Measurements from ENCODE around the gene IGF1R. TPM values are rescaled to one million over a fixed set of nuclear protein-coding genes. Genes with fewer than 3 reads are reported as not detected.
A peak's percentile ranks its signal among the peaks of the same experiment; 100 is the strongest.

The IGF1R gene
- total and polyA plus RNA-seq, 12 donors: 8.6 to 138 (median 66.0) TPM

DNA sequence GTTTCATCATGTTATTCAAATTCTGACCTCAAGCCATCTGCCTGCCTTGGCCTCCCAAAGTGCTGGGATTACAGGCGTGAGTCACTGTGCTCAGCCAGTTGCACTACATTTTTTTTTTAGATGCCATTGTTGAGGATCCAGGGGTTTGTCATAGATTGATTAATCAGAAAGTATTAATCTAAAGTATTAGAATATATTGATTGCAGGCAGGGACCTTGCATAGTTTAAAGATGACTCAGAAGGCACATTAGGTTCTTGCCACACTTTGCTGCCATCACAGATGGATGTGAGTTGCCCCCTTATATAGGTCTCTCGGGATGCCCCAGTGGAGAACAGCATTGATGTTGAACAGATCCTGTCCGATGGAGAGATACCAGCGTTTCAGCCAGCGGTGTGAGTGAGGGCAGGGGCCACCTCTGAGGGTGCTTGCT lies 41.1 kb downstream of the IGF1R start:
- Histone ChIP-seq H3K36me3 (replicated peaks in 1 of 2) (no peaks in the 10 kb centered on the region), H3K4me3 (no peak overlapping the region), H3K4me1 (replicated peaks in 1 of 2) (peaks cover 20 to 62% of the 10 kb centered on the region in 2 donors), H3K9me3 (replicated peaks in 1 of 3) (no peaks in the 10 kb centered on the region), H3K27me3 (no peaks in the 10 kb centered on the region), H3K27ac (peak overlapping the region in 4 of 5 donors; percentile 45 to 74 (median 66))
- TF ChIP-seq, protein P1, sequence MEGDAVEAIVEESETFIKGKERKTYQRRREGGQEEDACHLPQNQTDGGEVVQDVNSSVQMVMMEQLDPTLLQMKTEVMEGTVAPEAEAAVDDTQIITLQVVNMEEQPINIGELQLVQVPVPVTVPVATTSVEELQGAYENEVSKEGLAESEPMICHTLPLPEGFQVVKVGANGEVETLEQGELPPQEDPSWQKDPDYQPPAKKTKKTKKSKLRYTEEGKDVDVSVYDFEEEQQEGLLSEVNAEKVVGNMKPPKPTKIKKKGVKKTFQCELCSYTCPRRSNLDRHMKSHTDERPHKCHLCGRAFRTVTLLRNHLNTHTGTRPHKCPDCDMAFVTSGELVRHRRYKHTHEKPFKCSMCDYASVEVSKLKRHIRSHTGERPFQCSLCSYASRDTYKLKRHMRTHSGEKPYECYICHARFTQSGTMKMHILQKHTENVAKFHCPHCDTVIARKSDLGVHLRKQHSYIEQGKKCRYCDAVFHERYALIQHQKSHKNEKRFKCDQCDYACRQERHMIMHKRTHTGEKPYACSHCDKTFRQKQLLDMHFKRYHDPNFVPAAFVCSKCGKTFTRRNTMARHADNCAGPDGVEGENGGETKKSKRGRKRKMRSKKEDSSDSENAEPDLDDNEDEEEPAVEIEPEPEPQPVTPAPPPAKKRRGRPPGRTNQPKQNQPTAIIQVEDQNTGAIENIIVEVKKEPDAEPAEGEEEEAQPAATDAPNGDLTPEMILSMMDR (IDR thresholded peaks at IDR 0.05): no peak
- TF ChIP-seq POLR2A (IDR thresholded peaks at IDR 0.05): no peak
- intact Hi-C loops (cut with DNase I): no loop called here
- 43 to 58% (median 51%) methylated on average over 5 of the region's 5 CpGs for WGBS, 4 donors
- peak in 6 of 7 donors; percentile 54 to 78 (median 64) for DNase-seq

DNA sequence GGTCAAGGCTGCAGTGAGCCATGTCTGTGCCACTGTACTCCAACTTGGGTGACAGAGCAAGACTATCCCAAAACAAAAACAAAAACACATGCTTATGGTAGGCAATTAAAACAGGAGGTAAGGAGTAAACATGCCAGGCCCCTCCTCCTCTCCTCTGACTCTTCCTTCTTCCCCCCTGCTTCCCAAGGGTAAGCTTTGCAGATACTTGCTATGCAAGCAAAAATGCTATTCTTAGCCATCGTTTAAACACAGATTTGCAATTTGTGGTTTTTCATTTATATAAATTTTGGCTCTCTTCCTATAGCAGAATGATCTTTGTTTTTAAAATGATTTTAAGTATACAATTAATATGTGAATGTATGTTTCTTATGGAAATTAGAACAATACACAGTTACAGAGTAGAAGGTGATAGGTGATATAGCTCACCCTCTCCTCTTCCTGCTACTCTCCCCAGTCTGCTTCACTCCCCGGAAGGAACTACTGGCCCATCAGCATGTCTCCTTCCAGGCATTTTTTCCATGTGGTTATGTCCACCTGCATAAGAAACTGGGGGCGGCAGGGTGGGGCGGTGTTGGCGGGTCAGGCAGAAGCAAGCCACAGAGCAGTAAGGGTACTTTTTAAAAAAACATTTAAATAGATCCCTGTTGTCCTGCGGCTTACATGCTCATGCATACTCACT lies 42.1 kb downstream of the IGF1R start:
- Histone ChIP-seq H3K4me3 (no peak overlapping the region), H3K4me1 (replicated peaks in 1 of 2) (peaks cover 19 to 60% of the 10 kb centered on the region in 2 donors), H3K36me3 (replicated peaks in 1 of 2) (no peaks in the 10 kb centered on the region), H3K27ac (peak overlapping the region in 3 of 5 donors; percentile 28 to 69 (median 63)), H3K27me3 (no peaks in the 10 kb centered on the region), H3K9me3 (replicated peaks in 1 of 3) (no peaks in the 10 kb centered on the region)
- WGBS, 4 donors: 80 to 83% (median 82%) methylated on average over 6 of the region's 6 CpGs
- intact Hi-C loops (cut with DNase I): no loop called here
- TF ChIP-seq, protein P1 (IDR thresholded peaks at IDR 0.05): no peak
- TF ChIP-seq POLR2A (IDR thresholded peaks at IDR 0.05): no peak
- DNase-seq: no peak

DNA sequence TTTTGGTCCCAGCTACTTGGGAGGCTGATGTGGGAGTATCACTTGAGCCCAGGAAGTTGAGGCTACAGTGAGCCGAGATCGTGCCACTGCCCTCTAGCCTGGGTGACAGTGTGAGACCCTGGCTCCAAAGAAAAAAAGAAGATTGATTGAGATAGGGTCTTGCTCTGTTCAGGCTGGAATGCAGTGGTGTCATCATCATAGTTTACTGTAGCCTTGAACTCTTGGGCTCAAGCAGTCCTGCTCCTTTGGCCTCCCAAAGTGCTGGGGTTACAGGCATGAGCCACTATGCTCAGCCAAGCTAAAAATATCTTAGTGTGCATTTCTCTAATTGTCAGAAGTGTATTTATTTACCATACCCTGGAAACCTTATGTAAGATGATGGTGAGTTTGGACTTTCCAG lies 43.9 kb downstream of the IGF1R start:
- TF ChIP-seq, protein P1 (IDR thresholded peaks at IDR 0.05): no peak
- TF ChIP-seq POLR2A (IDR thresholded peaks at IDR 0.05): no peak
- H3K9me3 ChIP-seq (replicated peaks in 1 of 3): no peaks in the 10 kb centered on the region
- no peaks in the 10 kb centered on the region for H3K27me3 ChIP-seq
- H3K36me3 ChIP-seq (replicated peaks in 1 of 2): no peaks in the 10 kb centered on the region
- peaks cover 27 to 72% of the 10 kb centered on the region in 2 donors for H3K4me1 ChIP-seq (replicated peaks in 1 of 2)
- peak overlapping the region in 2 of 5 donors; percentile 14 to 16 for H3K27ac ChIP-seq
- 48 to 74% (median 62%) methylated on average over 2 of the region's 2 CpGs for WGBS, 4 donors
- no peak overlapping the region for H3K4me3 ChIP-seq
- no peak for DNase-seq
- intact Hi-C loops (cut with DNase I): no loop called here

DNA sequence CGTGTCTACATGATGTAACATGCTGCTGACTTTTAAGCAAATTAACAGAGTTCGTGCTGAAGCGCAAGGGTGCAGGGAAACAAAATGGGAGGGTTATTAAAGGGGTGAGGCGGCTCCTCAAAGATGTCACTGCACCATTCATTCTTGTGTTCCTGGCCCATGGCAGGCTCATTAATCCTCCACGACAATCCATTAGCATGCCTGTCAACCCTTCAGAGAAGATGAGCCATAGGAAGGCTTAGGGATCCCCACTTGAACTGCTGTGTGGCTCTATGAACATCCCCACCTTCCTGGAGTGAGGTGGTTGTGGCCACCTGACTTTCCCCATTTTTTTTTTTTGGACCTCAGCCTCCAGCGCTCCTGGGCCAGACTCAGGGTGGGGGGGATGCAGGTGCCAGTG lies 45.8 kb downstream of the IGF1R start:
- DNase-seq: no peak
- 85 to 94% (median 90%) methylated on average over 6 of the region's 6 CpGs for WGBS, 4 donors
- intact Hi-C loops (cut with DNase I): no loop called here
- no peak for TF ChIP-seq POLR2A (IDR thresholded peaks at IDR 0.05)
- TF ChIP-seq, protein P1 (IDR thresholded peaks at IDR 0.05): no peak
- Histone ChIP-seq H3K4me1 (replicated peaks in 1 of 2) (peaks cover 22 to 65% of the 10 kb centered on the region in 2 donors), H3K36me3 (replicated peaks in 1 of 2) (no peaks in the 10 kb centered on the region), H3K9me3 (replicated peaks in 1 of 3) (no peaks in the 10 kb centered on the region), H3K27me3 (no peaks in the 10 kb centered on the region), H3K4me3 (no peak overlapping the region), H3K27ac (no peak overlapping the region)

All from adrenal gland (tissue), 12 donors.